Measurements from ENCODE around the gene CHRNE.

CHRNE gene

DNA sequence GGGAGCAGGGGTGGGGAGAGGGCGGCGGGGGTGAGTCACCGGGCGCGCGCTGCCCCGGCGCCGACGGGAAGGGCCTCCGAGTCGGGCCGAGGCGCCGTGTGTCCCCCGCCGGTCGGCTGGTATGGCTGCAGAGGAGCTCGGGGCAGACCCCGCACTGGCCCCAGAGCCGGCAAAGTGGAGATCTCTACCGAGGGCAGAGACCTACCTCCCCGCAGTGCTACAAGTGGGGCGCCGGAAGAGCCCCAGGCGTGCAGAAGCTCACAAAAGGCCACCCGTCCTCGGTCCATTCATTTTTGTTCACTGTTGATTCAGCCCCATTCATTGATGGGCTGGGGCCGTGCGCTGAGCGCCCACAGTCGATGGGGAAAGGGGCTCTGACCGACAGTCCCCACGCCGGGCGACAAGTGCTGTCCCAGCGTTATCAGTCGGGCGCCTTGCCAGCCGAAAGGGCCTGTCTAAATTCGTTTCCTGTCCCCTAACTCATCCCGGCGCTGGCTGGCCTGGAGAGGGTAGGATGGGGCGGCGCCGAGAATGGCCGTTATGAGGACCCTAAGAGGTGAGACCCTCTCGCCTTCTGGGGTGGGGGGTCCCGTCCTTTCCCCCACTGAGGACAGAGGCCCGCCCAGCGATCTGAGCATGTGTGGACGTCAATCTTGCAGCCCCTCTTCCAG lies 47.3 kb upstream of the CHRNE start:
- H3K27me3 ChIP-seq (ENCODE audit: control insufficient read depth in 1 of 2, insufficient read depth in 1 of 2, low read length in 2 of 2) = no peaks in the 10 kb centered on the region
- H3K9ac ChIP-seq (ENCODE audit: low read length) = peak overlapping the region; percentile 88
- peak overlapping the region; percentile 95 for H4K91ac ChIP-seq (ENCODE audit: low read length)
- H3K4ac ChIP-seq (ENCODE audit: low read depth in 1 of 2, low read length in 2 of 2) = peak overlapping the region; percentile 83 to 97
- peaks cover 42% of the 10 kb centered on the region for H3K4me1 ChIP-seq (ENCODE audit: control insufficient read depth, insufficient read depth, low read depth, low read length)
- peak overlapping the region; percentile 95 to 97 for H3K18ac ChIP-seq (ENCODE audit: low read depth in 1 of 2, low read length in 2 of 2)
- peak overlapping the region; percentile 39 to 74 for H3K4me3 ChIP-seq (ENCODE audit: insufficient read depth in 1 of 2, low read depth in 1 of 2, low read length in 2 of 2)
- peak overlapping the region; percentile 96 for H2AK5ac ChIP-seq (ENCODE audit: low read length, severe bottlenecking)
- H3K4me2 ChIP-seq (ENCODE audit: low read length, poor library complexity, severe bottlenecking) = peak overlapping the region; percentile 54
- H2AFZ ChIP-seq (ENCODE audit: low read depth, low read length) = peak overlapping the region; percentile 68
- peak overlapping the region; percentile 97 for H3K27ac ChIP-seq (ENCODE audit: low read length, poor library complexity, severe bottlenecking)
- H2BK12ac ChIP-seq (ENCODE audit: low read length in 2 of 2) = peak overlapping the region; percentile 40 to 85
- H2BK5ac ChIP-seq (ENCODE audit: low read depth, low read length, poor library complexity, severe bottlenecking) = peak overlapping the region; percentile 99
- no peak for DNase-seq
- peak overlapping the region; percentile 96 for H2BK15ac ChIP-seq (ENCODE audit: low read depth, poor library complexity, severe bottlenecking)
- 1% methylated on average over 43 of the region's 52 CpGs for WGBS
- H3K14ac ChIP-seq (ENCODE audit: low read length in 2 of 2) = peak overlapping the region; percentile 8 to 69
- H4K8ac ChIP-seq (ENCODE audit: low read length) = peak overlapping the region; percentile 87
- H2BK120ac ChIP-seq (ENCODE audit: low read depth, low read length) = peak overlapping the region; percentile 89
- peaks cover 17 to 18% of the 10 kb centered on the region in 2 experiments for H3K36me3 ChIP-seq (ENCODE audit: control insufficient read depth in 1 of 2, insufficient read depth in 2 of 2, low read depth in 1 of 2, low read length in 2 of 2)
- peaks cover 9% of the 10 kb centered on the region for H3K79me1 ChIP-seq (replicated peaks; ENCODE audit: low read length, poor library complexity, severe bottlenecking)
- H3K9me3 ChIP-seq (ENCODE audit: control insufficient read depth, low read length) = no peaks in the 10 kb centered on the region
- H3K23ac ChIP-seq (ENCODE audit: low read length in 2 of 2) = peak overlapping the region in 1 of 2 experiments; percentile 95

- Histone ChIP-seq H3K4me2 (ENCODE audit: low read length, poor library complexity, severe bottlenecking) (peak overlapping the region; percentile 93), H4K8ac (ENCODE audit: low read length) (peak overlapping the region; percentile 67), H3K9ac (ENCODE audit: low read length) (peak overlapping the region; percentile 86), H3K4me3 (ENCODE audit: insufficient read depth in 1 of 2, low read depth in 1 of 2, low read length in 2 of 2) (peak overlapping the region; percentile 58 to 95), H3K18ac (ENCODE audit: low read depth in 1 of 2, low read length in 2 of 2) (peak overlapping the region; percentile 81 to 85), H3K14ac (ENCODE audit: low read length in 2 of 2) (peak overlapping the region; percentile 40 to 91), H2BK15ac (ENCODE audit: low read depth, poor library complexity, severe bottlenecking) (peak overlapping the region; percentile 96), H3K27me3 (ENCODE audit: control insufficient read depth in 1 of 2, insufficient read depth in 1 of 2, low read length in 2 of 2) (no peaks in the 10 kb centered on the region), H3K9me3 (ENCODE audit: control insufficient read depth, low read length) (no peaks in the 10 kb centered on the region), H3K4me1 (ENCODE audit: control insufficient read depth, insufficient read depth, low read depth, low read length) (peaks cover 48% of the 10 kb centered on the region), H3K79me1 (replicated peaks; ENCODE audit: low read length, poor library complexity, severe bottlenecking) (peaks cover 9% of the 10 kb centered on the region), H4K91ac (ENCODE audit: low read length) (peak overlapping the region; percentile 98), H2AK5ac (ENCODE audit: low read length, severe bottlenecking) (peak overlapping the region; percentile 92), H3K23ac (ENCODE audit: low read length in 2 of 2) (peak overlapping the region in 1 of 2 experiments; percentile 92), H2BK12ac (ENCODE audit: low read length in 2 of 2) (peak overlapping the region in 1 of 2 experiments; percentile 89), H2BK5ac (ENCODE audit: low read depth, low read length, poor library complexity, severe bottlenecking) (peak overlapping the region; percentile 94), H3K27ac (ENCODE audit: low read length, poor library complexity, severe bottlenecking) (peak overlapping the region; percentile 100), H2AFZ (ENCODE audit: low read depth, low read length) (peak overlapping the region; percentile 36), H3K36me3 (ENCODE audit: control insufficient read depth in 1 of 2, insufficient read depth in 2 of 2, low read depth in 1 of 2, low read length in 2 of 2) (peaks cover 23% of the 10 kb centered on the region in 2 experiments), H2BK120ac (ENCODE audit: low read depth, low read length) (peak overlapping the region; percentile 89), H3K4ac (ENCODE audit: low read depth in 1 of 2, low read length in 2 of 2) (peak overlapping the region; percentile 88 to 90)
- under 1% methylated on average over 30 of the region's 75 CpGs for WGBS
- DNase-seq = peak; percentile 91
These were observed 46.6 kb upstream of the CHRNE start for GRCh38 chr17:4949321-4950074.

DNA sequence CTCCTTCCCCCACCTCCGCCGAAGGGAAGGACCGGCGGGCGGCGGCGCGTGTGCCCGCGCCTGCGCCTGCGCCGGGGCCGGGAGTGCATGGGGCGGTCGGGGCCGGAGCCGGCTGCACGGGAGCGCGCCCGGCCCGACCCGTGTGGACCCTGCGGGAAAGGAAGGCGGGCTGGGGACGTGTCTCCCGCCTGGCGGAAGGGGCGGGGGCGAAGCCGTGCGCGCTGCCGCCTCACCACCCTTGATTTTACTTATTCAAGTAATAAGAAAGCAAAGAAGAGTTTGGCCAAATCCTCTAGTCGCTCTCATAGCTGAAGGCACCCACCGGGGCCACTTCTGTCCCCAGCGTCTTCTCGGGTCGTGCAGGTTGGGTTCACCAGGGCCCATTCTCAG lies 46.0 kb upstream of the CHRNE start:
- peaks cover 9% of the 10 kb centered on the region for H3K79me1 ChIP-seq (replicated peaks; ENCODE audit: low read length, poor library complexity, severe bottlenecking)
- H3K4me3 ChIP-seq (ENCODE audit: insufficient read depth in 1 of 2, low read depth in 1 of 2, low read length in 2 of 2) = peak overlapping the region; percentile 58 to 95
- WGBS = under 1% methylated on average over 35 of the region's 40 CpGs
- no peaks in the 10 kb centered on the region for H3K27me3 ChIP-seq (ENCODE audit: control insufficient read depth in 1 of 2, insufficient read depth in 1 of 2, low read length in 2 of 2)
- peak; percentile 94 for DNase-seq
- H2BK120ac ChIP-seq (ENCODE audit: low read depth, low read length) = peak overlapping the region; percentile 89
- H3K36me3 ChIP-seq (ENCODE audit: control insufficient read depth in 1 of 2, insufficient read depth in 2 of 2, low read depth in 1 of 2, low read length in 2 of 2) = peaks cover 25 to 29% of the 10 kb centered on the region in 2 experiments
- H3K27ac ChIP-seq (ENCODE audit: low read length, poor library complexity, severe bottlenecking) = peak overlapping the region; percentile 100
- peak overlapping the region; percentile 92 for H2AK5ac ChIP-seq (ENCODE audit: low read length, severe bottlenecking)
- H3K9ac ChIP-seq (ENCODE audit: low read length) = peak overlapping the region; percentile 86
- H3K4me1 ChIP-seq (ENCODE audit: control insufficient read depth, insufficient read depth, low read depth, low read length) = peaks cover 49% of the 10 kb centered on the region
- H2AFZ ChIP-seq (ENCODE audit: low read depth, low read length) = peak overlapping the region; percentile 36
- H2BK15ac ChIP-seq (ENCODE audit: low read depth, poor library complexity, severe bottlenecking) = peak overlapping the region; percentile 92
- H3K18ac ChIP-seq (ENCODE audit: low read depth in 1 of 2, low read length in 2 of 2) = peak overlapping the region; percentile 81 to 96
- no peaks in the 10 kb centered on the region for H3K9me3 ChIP-seq (ENCODE audit: control insufficient read depth, low read length)
- peak overlapping the region in 1 of 2 experiments; percentile 22 for H3K14ac ChIP-seq (ENCODE audit: low read length in 2 of 2)
- peak overlapping the region in 1 of 2 experiments; percentile 45 for H2BK12ac ChIP-seq (ENCODE audit: low read length in 2 of 2)
- no peak overlapping the region for H3K23ac ChIP-seq (ENCODE audit: low read length in 2 of 2)
- H3K4me2 ChIP-seq (ENCODE audit: low read length, poor library complexity, severe bottlenecking) = peak overlapping the region; percentile 93
- H4K91ac ChIP-seq (ENCODE audit: low read length) = peak overlapping the region; percentile 36
- H4K8ac ChIP-seq (ENCODE audit: low read length) = peak overlapping the region; percentile 67
- H2BK5ac ChIP-seq (ENCODE audit: low read depth, low read length, poor library complexity, severe bottlenecking) = peak overlapping the region; percentile 94
- H3K4ac ChIP-seq (ENCODE audit: low read depth in 1 of 2, low read length in 2 of 2) = peak overlapping the region; percentile 76 to 98
